Gastrocnemius medialis (tissue), 4 donors: ENCODE measurements around the gene KDM5B. TPM values are rescaled to one million over a fixed set of nuclear protein-coding genes. Genes with fewer than 3 reads are reported as not detected.

Experiments
- ATAC-seq, 2 donors: fragments of 150-250 bp; one replicate each; pipeline ENCODE4 v1.9.1; 2016
- DNase-seq, 2 donors: peaks; one replicate each; pipeline ENCODE4 v3.0.0-alpha.2; 2019
- H3K27ac ChIP-seq, 4 donors: fragments of 200-600 bp; sonication (generic); 1 replicate in 1 of 4; 2 replicates in 3 of 4; pipeline ENCODE4 v1.5.1; 2016 to 2018; ENCODE audit warnings: mild to moderate bottlenecking in 2 of 4, moderate library complexity in 1 of 4
- H3K27me3 ChIP-seq, 3 donors: fragments of 200-600 bp; sonication (generic) in 2 of 3; 1 replicate in 1 of 3; 2 replicates in 2 of 3; pipeline versions ENCODE4 v1.5.1 to v1.6.0; 2016 to 2019; ENCODE audit warnings: mild to moderate bottlenecking in 1 of 3, moderate library complexity in 1 of 3
- H3K36me3 ChIP-seq, 2 donors: fragments of 200-600 bp; sonication (generic) in 1 of 2; one replicate each; pipeline ENCODE4 v1.5.1; 2017 to 2018
- H3K4me1 ChIP-seq, 2 donors: fragments of 200-600 bp; sonication (generic) in 1 of 2; one replicate each; pipeline ENCODE4 v1.5.1; 2016 to 2017; ENCODE audit warnings: mild to moderate bottlenecking in 2 of 2
- H3K4me3 ChIP-seq, 4 donors: fragments of 200-600 bp; sonication (generic) in 3 of 4; 1 replicate in 1 of 4; 2 replicates in 3 of 4; pipeline ENCODE4 v1.5.1; 2016 to 2019; ENCODE audit warnings: mild to moderate bottlenecking in 2 of 4
- H3K9me3 ChIP-seq, 3 donors: fragments of 200-600 bp; sonication (generic) in 2 of 3; 1 replicate in 1 of 3; 2 replicates in 2 of 3; pipeline ENCODE4 v1.5.1; 2016 to 2019
- POLR2A ChIP-seq, 2 donors: fragments of 450-650 bp; IDR thresholded peaks; one replicate each; pipeline ENCODE4 v1.6.1; 2017; ENCODE audit warnings: antibody characterized with exemption in 2 of 2, mild to moderate bottlenecking in 2 of 2, moderate library complexity in 2 of 2
- in situ Hi-C, 4 donors: fragments of 200-750 bp; cut with MboI; loops; one replicate each; pipeline versions ENCODE4 v1.15.0 to v1.8.0; 2017; ENCODE audit warnings: low sequenced_read_pairs in 4 of 4
- intact Hi-C: fragments of 100-400 bp; cut with DNase I; formaldehyde crosslinking; loops from one replicate; pipeline ENCODE4 v1.15.1; 2023; ENCODE audit warnings: low total_unique reads
- total RNA-seq, 4 donors: library from RNA; depleted of rRNA; stranded (reverse); fragments of >200 nt; gene quantifications; one replicate each; pipeline versions ENCODE4 v1.1.0 to v1.2.3, GENCODE V29; 2016
- TF ChIP-seq, protein P1 (sequence below), 5 experiments: fragments of 450-650 bp in 3 of 5; fragments of 200-600 bp in 2 of 5; sonication (generic) in 2 of 5; IDR thresholded peaks in 4 of 5; conservative IDR thresholded peaks in 1 of 5; 1 replicate in 4 of 5; 2 replicates in 1 of 5; pipeline ENCODE4 v1.5.1; 2016 to 2019; ENCODE audit warnings: antibody characterized with exemption in 5 of 5, mild to moderate bottlenecking in 3 of 5, moderate library complexity in 3 of 5

KDM5B gene
- total RNA-seq, result 10 to 100 TPM; 10.7 to 17.1 (median 13.7) TPM

DNA sequence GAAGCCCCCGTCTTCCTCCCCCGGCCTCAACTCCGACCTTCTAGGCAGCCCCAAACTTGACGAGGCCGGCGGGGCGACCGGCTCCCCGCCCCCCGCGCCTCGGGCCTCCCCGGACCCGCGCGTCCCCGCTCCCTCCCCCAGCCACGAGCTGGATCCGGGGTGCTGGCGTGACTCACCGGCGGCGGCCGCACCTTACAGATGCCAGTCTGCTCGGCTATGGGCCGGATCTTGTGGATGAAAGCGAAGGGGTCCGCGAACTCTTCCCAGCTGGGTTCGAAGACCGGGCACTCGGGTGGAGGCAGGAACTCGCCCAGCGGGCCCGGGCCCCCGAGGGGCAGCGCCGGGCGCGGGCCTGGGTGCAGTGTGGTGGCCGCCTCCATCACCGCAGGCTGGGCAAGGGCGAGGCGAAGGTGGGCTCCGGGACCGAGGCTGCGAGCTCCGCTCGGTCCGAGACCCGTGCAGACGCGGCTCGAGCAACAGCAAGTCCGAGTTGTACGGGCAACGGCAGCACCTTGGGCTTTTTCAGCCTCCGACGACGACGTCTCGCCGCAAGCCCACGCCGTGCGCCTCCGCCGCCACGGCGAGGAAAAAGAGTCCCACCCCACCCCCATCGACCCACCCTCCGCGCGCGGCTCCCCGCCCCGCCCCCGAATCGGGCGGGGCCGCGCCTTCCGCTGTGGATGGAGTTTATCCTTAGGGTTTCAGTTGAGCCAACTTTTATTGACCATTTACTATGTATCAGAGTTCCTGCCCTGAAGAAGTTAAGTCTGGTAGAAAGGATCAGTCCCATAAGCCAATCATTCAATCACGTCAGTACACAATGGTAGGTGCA lies at the start of gene KDM5B:
KDM5B (minus strand) TSS at position 496 of the 832 bp plus-strand sequence; CDS start at position 380, 116 bp downstream.
- Histone ChIP-seq H3K9me3 (no peaks in the 10 kb centered on the region), H3K4me3 (peak within 1 kb of the TSS; percentile 81 to 99 (median 92)), H3K4me1 (peaks cover 19 to 22% of the 10 kb centered on the region in 2 donors), H3K36me3 (no peaks in the 10 kb centered on the region), H3K27me3 (no peaks in the 10 kb centered on the region), H3K27ac (peak within 1 kb of the TSS; percentile 80 to 93 (median 84))
- DNase-seq (peak; percentile 42 to 55), ATAC-seq (peak; percentile 25 to 45)
- intact Hi-C loops (loop anchor here (2.0 kb wide), 1 partner anchor 53 kb away; no protein-coding TSS in a partner anchor), in situ Hi-C loops (no loop called here)
- TF ChIP-seq POLR2A (IDR thresholded peaks at IDR 0.05), result peak; percentile 66 to 84
- TF ChIP-seq, protein P1, sequence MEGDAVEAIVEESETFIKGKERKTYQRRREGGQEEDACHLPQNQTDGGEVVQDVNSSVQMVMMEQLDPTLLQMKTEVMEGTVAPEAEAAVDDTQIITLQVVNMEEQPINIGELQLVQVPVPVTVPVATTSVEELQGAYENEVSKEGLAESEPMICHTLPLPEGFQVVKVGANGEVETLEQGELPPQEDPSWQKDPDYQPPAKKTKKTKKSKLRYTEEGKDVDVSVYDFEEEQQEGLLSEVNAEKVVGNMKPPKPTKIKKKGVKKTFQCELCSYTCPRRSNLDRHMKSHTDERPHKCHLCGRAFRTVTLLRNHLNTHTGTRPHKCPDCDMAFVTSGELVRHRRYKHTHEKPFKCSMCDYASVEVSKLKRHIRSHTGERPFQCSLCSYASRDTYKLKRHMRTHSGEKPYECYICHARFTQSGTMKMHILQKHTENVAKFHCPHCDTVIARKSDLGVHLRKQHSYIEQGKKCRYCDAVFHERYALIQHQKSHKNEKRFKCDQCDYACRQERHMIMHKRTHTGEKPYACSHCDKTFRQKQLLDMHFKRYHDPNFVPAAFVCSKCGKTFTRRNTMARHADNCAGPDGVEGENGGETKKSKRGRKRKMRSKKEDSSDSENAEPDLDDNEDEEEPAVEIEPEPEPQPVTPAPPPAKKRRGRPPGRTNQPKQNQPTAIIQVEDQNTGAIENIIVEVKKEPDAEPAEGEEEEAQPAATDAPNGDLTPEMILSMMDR (IDR thresholded peaks at IDR 0.05 in 4 of 5, conservative IDR thresholded peaks at IDR 0.05 in 1 of 5), result no peak

DNA sequence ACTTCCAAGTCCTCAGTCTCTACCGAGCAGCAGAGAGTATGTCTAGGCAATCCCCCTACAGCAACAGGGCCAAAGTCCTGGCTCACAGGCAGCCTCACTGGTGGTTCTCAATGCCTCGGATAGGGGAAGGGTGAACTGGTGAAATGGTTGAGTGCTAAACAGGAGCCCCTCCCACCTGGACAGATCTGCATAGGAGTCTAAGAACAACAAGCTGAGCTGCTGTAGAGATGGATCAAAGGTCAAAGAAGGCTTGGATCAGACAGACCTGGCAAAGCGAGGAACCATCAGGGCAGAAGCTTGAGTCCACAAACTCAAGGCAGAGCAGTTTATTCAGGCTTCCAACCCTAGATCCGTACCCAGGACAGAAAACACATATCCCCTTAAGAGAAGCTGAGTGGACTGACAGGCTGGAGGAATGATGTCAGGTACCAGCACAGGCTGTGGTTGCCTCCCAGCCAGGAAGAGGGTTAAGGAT lies 49.0 kb upstream of the KDM5B start:
- intact Hi-C loops, result no loop called here
- ATAC-seq, result no peak
- in situ Hi-C loops, result no loop called here

DNA sequence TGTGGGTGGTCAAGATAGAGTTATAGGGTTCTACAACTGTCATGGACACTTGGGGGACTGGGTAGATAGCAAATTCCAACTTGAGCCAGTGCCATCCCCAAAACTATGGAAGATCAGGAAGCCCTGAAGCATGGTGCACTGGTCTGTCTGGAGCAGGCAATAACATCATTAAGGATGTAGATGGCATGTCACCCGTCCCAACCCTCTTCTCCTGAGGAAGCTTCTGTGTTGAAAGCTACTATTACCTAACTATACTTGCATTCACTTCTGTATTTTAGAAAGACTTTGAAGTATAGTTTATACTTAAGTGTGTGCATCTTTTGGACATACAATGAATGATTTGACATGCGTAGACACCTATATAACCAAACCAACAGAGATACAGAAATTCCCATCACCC lies 47.8 kb upstream of the KDM5B start:
- no peak overlapping the region for H3K27ac ChIP-seq
- H3K36me3 ChIP-seq, result no peaks in the 10 kb centered on the region
- ATAC-seq (no peak), DNase-seq (no peak)
- in situ Hi-C loops (no loop called here), intact Hi-C loops (no loop called here)
- H3K4me3 ChIP-seq, result no peak overlapping the region
- TF ChIP-seq, protein P1 (IDR thresholded peaks at IDR 0.05 in 4 of 5, conservative IDR thresholded peaks at IDR 0.05 in 1 of 5), result no peak
- TF ChIP-seq POLR2A (IDR thresholded peaks at IDR 0.05), result no peak
- H3K9me3 ChIP-seq, result no peaks in the 10 kb centered on the region
- peaks cover 4 to 7% of the 10 kb centered on the region in 2 donors for H3K4me1 ChIP-seq
- H3K27me3 ChIP-seq, result no peaks in the 10 kb centered on the region

More for the DNA sequence above, 49.0 kb upstream of the KDM5B start:
- H3K9me3 ChIP-seq, result no peaks in the 10 kb centered on the region
- H3K36me3 ChIP-seq, result no peaks in the 10 kb centered on the region
- no peak overlapping the region for H3K4me3 ChIP-seq
- no peak overlapping the region for H3K27ac ChIP-seq
- no peak for TF ChIP-seq POLR2A (IDR thresholded peaks at IDR 0.05)
- TF ChIP-seq, protein P1 (IDR thresholded peaks at IDR 0.05 in 4 of 5, conservative IDR thresholded peaks at IDR 0.05 in 1 of 5), result no peak
- no peak for DNase-seq
- peaks cover 9 to 12% of the 10 kb centered on the region in 2 donors for H3K4me1 ChIP-seq
- H3K27me3 ChIP-seq, result no peaks in the 10 kb centered on the region

DNA sequence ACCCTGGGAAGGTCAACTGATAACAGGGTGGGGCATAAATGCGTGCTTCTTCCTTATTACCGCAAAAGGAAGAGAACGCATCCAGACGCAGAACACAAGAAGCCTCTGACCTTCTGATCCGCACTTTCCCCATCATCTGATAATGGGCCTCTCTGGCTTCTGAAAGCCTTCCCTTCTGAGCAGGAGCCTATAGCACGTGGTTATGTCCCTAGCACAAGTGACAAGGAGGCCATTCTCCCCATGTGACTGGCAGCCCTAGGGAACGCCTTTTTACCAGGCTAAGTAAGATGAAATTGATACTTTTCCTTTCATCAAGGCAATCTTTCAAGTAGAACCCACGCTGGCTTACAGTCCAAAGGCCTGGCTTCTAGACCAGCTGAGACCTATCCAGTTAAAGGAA lies 46.6 kb upstream of the KDM5B start:
- peaks cover 0 to 4% of the 10 kb centered on the region in 2 donors for H3K4me1 ChIP-seq
- no peak for DNase-seq

More for the DNA sequence above, 46.6 kb upstream of the KDM5B start:
- Histone ChIP-seq H3K4me3 (no peak overlapping the region), H3K9me3 (no peaks in the 10 kb centered on the region), H3K36me3 (no peaks in the 10 kb centered on the region), H3K27ac (no peak overlapping the region), H3K27me3 (no peaks in the 10 kb centered on the region)
- in situ Hi-C loops (no loop called here), intact Hi-C loops (no loop called here)
- ATAC-seq, result no peak
- TF ChIP-seq, protein P1 (IDR thresholded peaks at IDR 0.05 in 4 of 5, conservative IDR thresholded peaks at IDR 0.05 in 1 of 5), result no peak
- no peak for TF ChIP-seq POLR2A (IDR thresholded peaks at IDR 0.05)
